ENCODE results near the gene PTGES3.

Gene PTGES3

DNA sequence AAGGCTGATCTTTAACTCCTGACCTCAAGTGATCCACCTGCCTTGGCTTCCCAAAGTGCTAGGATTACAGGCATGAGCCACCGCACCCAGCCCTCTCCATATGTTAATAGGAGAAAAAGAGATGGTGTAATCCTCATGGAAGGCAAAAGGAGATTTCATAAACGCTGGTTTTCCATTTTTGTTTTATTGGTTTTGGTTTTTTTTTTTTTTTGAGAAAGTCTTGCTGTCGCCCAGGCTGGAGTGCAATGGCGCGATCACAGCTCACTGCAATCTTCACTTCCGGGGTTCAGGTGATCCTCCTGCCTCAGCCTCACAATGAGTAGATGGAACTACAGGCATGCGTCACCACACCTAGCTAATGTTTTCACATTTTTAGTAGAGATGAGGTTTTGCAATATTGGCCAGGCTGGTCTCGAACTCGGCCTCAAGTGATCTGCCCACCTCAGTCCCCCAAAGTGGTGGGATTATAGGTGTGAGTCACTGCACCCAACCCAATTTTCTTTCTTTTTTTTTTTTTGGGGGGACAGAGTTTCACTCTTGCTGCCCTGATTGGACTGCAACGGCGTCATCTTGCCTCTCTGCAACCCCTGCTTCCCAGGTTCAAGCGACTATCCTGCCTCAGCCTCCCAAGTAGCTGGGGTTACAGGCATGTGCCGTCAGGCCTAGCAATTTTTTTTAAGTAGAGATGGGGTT, 8.1 kb downstream of the PTGES3 start:
- Histone ChIP-seq H3K27ac (ENCODE audit: poor library complexity, severe bottlenecking) (no peak overlapping the region), H3K27me3 (ENCODE audit: insufficient read depth, poor library complexity, severe bottlenecking) (no peaks in the 10 kb centered on the region), H3K9me3 (ENCODE audit: severe bottlenecking) (no peaks in the 10 kb centered on the region), H3K4me3 (ENCODE audit: severe bottlenecking) (no peak overlapping the region), H3K36me3 (ENCODE audit: low read depth) (peaks cover 71% of the 10 kb centered on the region), H3K4me1 (ENCODE audit: insufficient read depth, poor library complexity, severe bottlenecking) (peaks cover 9% of the 10 kb centered on the region)
- no peak for DNase-seq (ENCODE audit: low spot score)
- TF ChIP-seq, protein P1, sequence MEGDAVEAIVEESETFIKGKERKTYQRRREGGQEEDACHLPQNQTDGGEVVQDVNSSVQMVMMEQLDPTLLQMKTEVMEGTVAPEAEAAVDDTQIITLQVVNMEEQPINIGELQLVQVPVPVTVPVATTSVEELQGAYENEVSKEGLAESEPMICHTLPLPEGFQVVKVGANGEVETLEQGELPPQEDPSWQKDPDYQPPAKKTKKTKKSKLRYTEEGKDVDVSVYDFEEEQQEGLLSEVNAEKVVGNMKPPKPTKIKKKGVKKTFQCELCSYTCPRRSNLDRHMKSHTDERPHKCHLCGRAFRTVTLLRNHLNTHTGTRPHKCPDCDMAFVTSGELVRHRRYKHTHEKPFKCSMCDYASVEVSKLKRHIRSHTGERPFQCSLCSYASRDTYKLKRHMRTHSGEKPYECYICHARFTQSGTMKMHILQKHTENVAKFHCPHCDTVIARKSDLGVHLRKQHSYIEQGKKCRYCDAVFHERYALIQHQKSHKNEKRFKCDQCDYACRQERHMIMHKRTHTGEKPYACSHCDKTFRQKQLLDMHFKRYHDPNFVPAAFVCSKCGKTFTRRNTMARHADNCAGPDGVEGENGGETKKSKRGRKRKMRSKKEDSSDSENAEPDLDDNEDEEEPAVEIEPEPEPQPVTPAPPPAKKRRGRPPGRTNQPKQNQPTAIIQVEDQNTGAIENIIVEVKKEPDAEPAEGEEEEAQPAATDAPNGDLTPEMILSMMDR (IDR thresholded peaks at IDR 0.05; ENCODE audit: poor library complexity, severe bottlenecking), result no peak
- no peak for ATAC-seq (ENCODE audit: low read depth)

DNA sequence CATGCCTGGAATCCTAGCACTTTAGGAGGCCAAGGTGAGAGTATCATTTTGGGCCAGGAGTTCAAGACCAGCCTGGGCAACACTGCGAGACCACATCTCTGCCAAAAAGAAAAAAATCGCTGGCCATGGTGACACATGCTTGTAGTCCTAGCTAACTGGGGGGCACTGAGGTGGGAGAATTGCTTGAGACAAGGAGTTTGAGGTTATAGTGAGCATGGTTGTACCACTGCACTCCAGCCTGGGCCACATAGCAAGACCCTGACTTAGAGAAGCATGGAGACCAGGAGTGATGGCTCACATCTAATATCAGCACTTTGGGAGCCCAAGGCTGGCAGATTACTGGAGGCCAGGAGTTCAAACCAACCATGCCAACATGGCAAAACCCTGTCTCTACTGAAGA, 9.2 kb downstream of the PTGES3 start:
- H3K9me3 ChIP-seq (ENCODE audit: severe bottlenecking), result no peaks in the 10 kb centered on the region
- peaks cover 67% of the 10 kb centered on the region for H3K36me3 ChIP-seq (ENCODE audit: low read depth)
- H3K4me1 ChIP-seq (ENCODE audit: insufficient read depth, poor library complexity, severe bottlenecking), result peaks cover under 1% of the 10 kb centered on the region
- DNase-seq (ENCODE audit: low spot score) (no peak), ATAC-seq (ENCODE audit: low read depth) (no peak)
- no peak overlapping the region for H3K27ac ChIP-seq (ENCODE audit: poor library complexity, severe bottlenecking)
- H3K27me3 ChIP-seq (ENCODE audit: insufficient read depth, poor library complexity, severe bottlenecking), result no peaks in the 10 kb centered on the region
- TF ChIP-seq, protein P1 (IDR thresholded peaks at IDR 0.05; ENCODE audit: poor library complexity, severe bottlenecking), result no peak
- H3K4me3 ChIP-seq (ENCODE audit: severe bottlenecking), result no peak overlapping the region

DNA sequence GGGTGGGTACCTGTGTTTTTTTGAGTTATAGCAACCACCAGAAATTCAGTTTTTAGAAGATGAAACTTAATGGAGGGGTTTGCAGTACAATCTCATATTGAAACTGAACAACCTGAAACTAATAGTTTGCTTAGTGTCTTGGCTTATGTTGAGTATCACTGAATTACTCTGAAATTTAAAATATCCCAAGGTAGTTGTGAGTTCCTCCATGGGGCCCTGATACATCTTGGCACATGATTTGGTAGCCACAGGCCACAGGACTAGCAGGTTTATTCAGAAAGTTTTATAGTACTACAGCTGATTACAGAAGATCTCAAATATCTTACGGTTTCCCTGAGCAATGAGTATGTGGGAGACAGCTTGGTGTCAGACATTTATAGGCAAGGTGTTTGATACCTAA, 10.4 kb downstream of the PTGES3 start:
- no peak overlapping the region for H3K27ac ChIP-seq (ENCODE audit: poor library complexity, severe bottlenecking)

DNA sequence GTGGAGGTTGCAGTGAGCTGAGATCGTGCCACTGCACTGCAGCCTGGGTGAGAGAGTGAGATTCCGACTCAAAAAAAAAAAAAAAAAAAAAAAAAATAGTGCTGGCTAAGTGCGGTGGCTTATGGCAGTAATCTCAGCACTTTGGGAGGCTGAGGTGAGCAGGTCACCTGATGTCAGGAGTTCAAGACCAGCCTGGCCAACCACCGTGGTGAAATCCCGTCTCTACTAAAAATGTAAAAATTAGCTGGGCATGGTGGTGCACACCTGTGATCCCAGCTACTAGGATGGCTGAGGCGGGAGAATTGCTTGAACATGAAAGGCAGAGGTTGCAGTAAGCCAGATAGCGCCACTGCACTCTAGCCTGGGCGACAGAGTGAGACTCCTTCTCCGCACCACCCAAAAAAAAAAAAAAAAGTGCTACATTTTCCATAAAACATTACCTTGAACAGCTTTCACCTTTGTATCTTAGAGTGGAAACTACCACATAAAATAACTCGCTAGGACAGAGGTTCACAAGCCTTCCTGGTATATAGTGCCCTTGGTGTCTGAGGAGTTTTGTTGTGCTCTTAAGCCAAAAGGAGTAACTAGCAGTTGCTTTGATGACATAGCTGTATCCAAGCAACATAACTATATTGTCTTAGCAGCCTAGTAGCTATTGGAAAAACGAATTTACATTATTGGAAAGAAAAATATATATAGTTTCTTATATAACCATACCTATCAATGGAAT, 11.1 kb downstream of the PTGES3 start:
- Histone ChIP-seq H3K9me3 (ENCODE audit: severe bottlenecking) (no peaks in the 10 kb centered on the region), H3K4me1 (ENCODE audit: insufficient read depth, poor library complexity, severe bottlenecking) (peaks cover 5% of the 10 kb centered on the region), H3K36me3 (ENCODE audit: low read depth) (peaks cover 72% of the 10 kb centered on the region), H3K27me3 (ENCODE audit: insufficient read depth, poor library complexity, severe bottlenecking) (no peaks in the 10 kb centered on the region), H3K27ac (ENCODE audit: poor library complexity, severe bottlenecking) (no peak overlapping the region), H3K4me3 (ENCODE audit: severe bottlenecking) (no peak overlapping the region)
- DNase-seq (ENCODE audit: low spot score), result no peak
- TF ChIP-seq, protein P1 (IDR thresholded peaks at IDR 0.05; ENCODE audit: poor library complexity, severe bottlenecking), result no peak
- no peak for ATAC-seq (ENCODE audit: low read depth)

More for the DNA sequence above, 10.4 kb downstream of the PTGES3 start:
- ATAC-seq (ENCODE audit: low read depth), result no peak
- DNase-seq (ENCODE audit: low spot score), result no peak
- no peak overlapping the region for H3K4me3 ChIP-seq (ENCODE audit: severe bottlenecking)
- no peaks in the 10 kb centered on the region for H3K27me3 ChIP-seq (ENCODE audit: insufficient read depth, poor library complexity, severe bottlenecking)
- TF ChIP-seq, protein P1 (IDR thresholded peaks at IDR 0.05; ENCODE audit: poor library complexity, severe bottlenecking), result no peak
- H3K9me3 ChIP-seq (ENCODE audit: severe bottlenecking), result no peaks in the 10 kb centered on the region
- peaks cover 4% of the 10 kb centered on the region for H3K4me1 ChIP-seq (ENCODE audit: insufficient read depth, poor library complexity, severe bottlenecking)
- peaks cover 71% of the 10 kb centered on the region for H3K36me3 ChIP-seq (ENCODE audit: low read depth)

DNA sequence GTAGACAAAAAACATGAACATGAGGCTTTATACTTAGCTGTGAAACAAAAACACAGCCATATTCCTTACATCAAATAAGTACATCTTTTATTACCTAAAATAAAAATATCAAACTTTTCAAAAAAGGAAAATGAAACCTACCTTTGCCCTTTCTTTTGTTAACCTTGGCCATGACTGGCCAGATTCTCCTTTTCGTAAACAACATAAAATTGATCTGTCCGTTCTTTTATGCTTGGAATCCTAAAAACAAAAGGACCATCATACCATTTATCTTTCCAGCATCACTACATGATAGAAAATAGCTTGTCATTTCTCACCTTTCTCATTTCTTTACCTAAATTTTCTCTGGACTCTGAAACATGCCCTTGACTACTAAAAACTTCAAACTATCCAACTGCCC, 16.5 kb downstream of the PTGES3 start:
- Histone ChIP-seq H3K4me1 (ENCODE audit: insufficient read depth, poor library complexity, severe bottlenecking) (peaks cover 15% of the 10 kb centered on the region), H3K27me3 (ENCODE audit: insufficient read depth, poor library complexity, severe bottlenecking) (no peaks in the 10 kb centered on the region)
- TF ChIP-seq, protein P1 (IDR thresholded peaks at IDR 0.05; ENCODE audit: poor library complexity, severe bottlenecking), result no peak

More for the DNA sequence above, 16.5 kb downstream of the PTGES3 start:
- Histone ChIP-seq H3K27ac (ENCODE audit: poor library complexity, severe bottlenecking) (peak overlapping the region; percentile 38), H3K4me3 (ENCODE audit: severe bottlenecking) (no peak overlapping the region), H3K36me3 (ENCODE audit: low read depth) (peaks cover 88% of the 10 kb centered on the region), H3K9me3 (ENCODE audit: severe bottlenecking) (no peaks in the 10 kb centered on the region)
- ATAC-seq (ENCODE audit: low read depth), result no peak
- DNase-seq (ENCODE audit: low spot score), result no peak
